IgD-negative memory B cell (primary cell): Measurements from ENCODE around the gene MRPL51. TPM values are rescaled to one million over a fixed set of nuclear protein-coding genes. Genes with fewer than 3 reads are reported as not detected.
A peak's percentile ranks its signal among the peaks of the same experiment; 100 is the strongest.

Experiments used
- H3K27ac Mint-ChIP-seq, 3 donors: one replicate each; pipeline ENCODE4 v1.8.0; 2020 to 2022; ENCODE audit warnings: mild to moderate bottlenecking in 3 of 3, mixed read lengths in 3 of 3, moderate library complexity in 1 of 3
- H3K27me3 Mint-ChIP-seq: one replicate; pipeline ENCODE4 v1.8.0; 2021; ENCODE audit warnings: mixed read lengths
- H3K36me3 Mint-ChIP-seq: one replicate; pipeline ENCODE4 v1.8.0; 2020; ENCODE audit warnings: mild to moderate bottlenecking, mixed read lengths
- H3K4me1 Mint-ChIP-seq, 3 donors: one replicate each; pipeline ENCODE4 v1.8.0; 2020 to 2022; ENCODE audit warnings: mixed read lengths in 3 of 3, mild to moderate bottlenecking in 1 of 3
- H3K4me3 Mint-ChIP-seq, 4 donors: one replicate each; pipeline ENCODE4 v1.8.0; 2020 to 2022; ENCODE audit warnings: mild to moderate bottlenecking in 4 of 4, mixed read lengths in 4 of 4, moderate library complexity in 3 of 4
- H3K9me3 Mint-ChIP-seq, 3 donors: one replicate each; pipeline ENCODE4 v1.8.0; 2020 to 2021; ENCODE audit warnings: mixed read lengths in 3 of 3, mild to moderate bottlenecking in 1 of 3
- polyA plus RNA-seq: library from polyadenylated mRNA; unstranded; fragments of 300-500 nt; fragmentation: Illumina TruSeq; gene quantifications from one replicate; pipeline ENCODE4 v1.2.3, GENCODE V29; 2021

Gene MRPL51
- polyA plus RNA-seq, 1 donor from 2014 or later, result 165 TPM

DNA sequence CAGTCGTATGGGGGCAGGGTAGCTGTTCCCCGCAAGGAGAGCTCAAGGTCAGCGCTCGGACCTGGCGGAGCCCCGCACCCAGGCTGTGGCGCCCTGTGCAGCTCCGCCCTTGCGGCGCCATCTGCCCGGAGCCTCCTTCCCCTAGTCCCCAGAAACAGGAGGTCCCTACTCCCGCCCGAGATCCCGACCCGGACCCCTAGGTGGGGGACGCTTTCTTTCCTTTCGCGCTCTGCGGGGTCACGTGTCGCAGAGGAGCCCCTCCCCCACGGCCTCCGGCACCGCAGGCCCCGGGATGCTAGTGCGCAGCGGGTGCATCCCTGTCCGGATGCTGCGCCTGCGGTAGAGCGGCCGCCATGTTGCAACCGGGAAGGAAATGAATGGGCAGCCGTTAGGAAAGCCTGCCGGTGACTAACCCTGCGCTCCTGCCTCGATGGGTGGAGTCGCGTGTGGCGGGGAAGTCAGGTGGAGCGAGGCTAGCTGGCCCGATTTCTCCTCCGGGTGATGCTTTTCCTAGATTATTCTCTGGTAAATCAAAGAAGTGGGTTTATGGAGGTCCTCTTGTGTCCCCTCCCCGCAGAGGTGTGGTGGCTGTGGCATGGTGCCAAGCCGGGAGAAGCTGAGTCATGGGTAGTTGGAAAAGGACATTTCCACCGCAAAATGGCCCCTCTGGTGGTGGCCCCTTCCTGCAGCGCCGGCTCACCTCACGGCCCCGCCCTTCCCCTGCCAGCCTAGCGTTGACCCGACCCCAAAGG lies 42.1 kb upstream of the MRPL51 start:
- Mint-ChIP-seq H3K4me1 (peaks cover 24 to 43% (median 38%) of the 10 kb centered on the region in 3 donors), H3K4me3 (peak overlapping the region; percentile 91 to 99 (median 96)), H3K27me3 (no peaks in the 10 kb centered on the region), H3K36me3 (no peaks in the 10 kb centered on the region), H3K27ac (peak overlapping the region; percentile 94 to 98 (median 97)), H3K9me3 (no peaks in the 10 kb centered on the region)

- peak overlapping the region; percentile 94 to 98 (median 97) for H3K27ac Mint-ChIP-seq
- no peaks in the 10 kb centered on the region for H3K27me3 Mint-ChIP-seq
- peak overlapping the region; percentile 91 to 99 (median 96) for H3K4me3 Mint-ChIP-seq
- H3K4me1 Mint-ChIP-seq, result peaks cover 19 to 38% (median 36%) of the 10 kb centered on the region in 3 donors
- no peaks in the 10 kb centered on the region for H3K9me3 Mint-ChIP-seq
- H3K36me3 Mint-ChIP-seq, result no peaks in the 10 kb centered on the region
Measured at GRCh38 chr12:6534695-6534944, 41.6 kb upstream of the MRPL51 start.

- Mint-ChIP-seq H3K4me1 (peaks cover 16 to 33% (median 32%) of the 10 kb centered on the region in 3 donors), H3K36me3 (no peaks in the 10 kb centered on the region), H3K27me3 (no peaks in the 10 kb centered on the region), H3K9me3 (no peaks in the 10 kb centered on the region), H3K27ac (peak within 1 kb of the TSS; percentile 94 to 98 (median 97)), H3K4me3 (peak within 1 kb of the TSS; percentile 91 to 99 (median 96))
Measured at GRCh38 chr12:6533923-6534694, 41.0 kb upstream of the MRPL51 start, which contains the start of gene GAPDH. Gene GAPDH, plus strand, starts transcription at chr12:6534517. Its CDS starts 316 bp downstream, at chr12:6534833.

GRCh38 chr12:6533653-6533922 lies 40.5 kb upstream of the MRPL51 start:
- Mint-ChIP-seq H3K27me3 (no peaks in the 10 kb centered on the region), H3K9me3 (no peaks in the 10 kb centered on the region), H3K4me3 (peak overlapping the region; percentile 83 to 94 (median 90)), H3K27ac (peak overlapping the region; percentile 84 to 98 (median 97)), H3K4me1 (peaks cover 15 to 31% (median 30%) of the 10 kb centered on the region in 3 donors), H3K36me3 (no peaks in the 10 kb centered on the region)

GRCh38 chr12:6532927-6533652 lies 40.0 kb upstream of the MRPL51 start:
- peak overlapping the region; percentile 83 to 94 (median 90) for H3K4me3 Mint-ChIP-seq
- H3K27me3 Mint-ChIP-seq, result no peaks in the 10 kb centered on the region
- peak overlapping the region; percentile 93 to 98 (median 97) for H3K27ac Mint-ChIP-seq
- H3K36me3 Mint-ChIP-seq, result no peaks in the 10 kb centered on the region
- H3K4me1 Mint-ChIP-seq, result peaks cover 15 to 29% (median 27%) of the 10 kb centered on the region in 3 donors
- no peaks in the 10 kb centered on the region for H3K9me3 Mint-ChIP-seq

GRCh38 chr12:6532051-6532926 lies 39.2 kb upstream of the MRPL51 start:
- no peaks in the 10 kb centered on the region for H3K36me3 Mint-ChIP-seq
- peak overlapping the region; percentile 83 to 94 (median 90) for H3K4me3 Mint-ChIP-seq
- peaks cover 10 to 24% (median 21%) of the 10 kb centered on the region in 3 donors for H3K4me1 Mint-ChIP-seq
- H3K27ac Mint-ChIP-seq, result peak overlapping the region; percentile 93 to 98 (median 97)
- no peaks in the 10 kb centered on the region for H3K9me3 Mint-ChIP-seq
- no peaks in the 10 kb centered on the region for H3K27me3 Mint-ChIP-seq

- Mint-ChIP-seq H3K4me3 (no peak overlapping the region), H3K27ac (peak overlapping the region in 1 of 3 donors; percentile 3), H3K27me3 (no peaks in the 10 kb centered on the region), H3K9me3 (no peaks in the 10 kb centered on the region), H3K4me1 (peaks cover 7 to 13% (median 12%) of the 10 kb centered on the region in 3 donors), H3K36me3 (no peaks in the 10 kb centered on the region)
Measured at GRCh38 chr12:6530576-6531260, 37.7 kb upstream of the MRPL51 start.

DNA sequence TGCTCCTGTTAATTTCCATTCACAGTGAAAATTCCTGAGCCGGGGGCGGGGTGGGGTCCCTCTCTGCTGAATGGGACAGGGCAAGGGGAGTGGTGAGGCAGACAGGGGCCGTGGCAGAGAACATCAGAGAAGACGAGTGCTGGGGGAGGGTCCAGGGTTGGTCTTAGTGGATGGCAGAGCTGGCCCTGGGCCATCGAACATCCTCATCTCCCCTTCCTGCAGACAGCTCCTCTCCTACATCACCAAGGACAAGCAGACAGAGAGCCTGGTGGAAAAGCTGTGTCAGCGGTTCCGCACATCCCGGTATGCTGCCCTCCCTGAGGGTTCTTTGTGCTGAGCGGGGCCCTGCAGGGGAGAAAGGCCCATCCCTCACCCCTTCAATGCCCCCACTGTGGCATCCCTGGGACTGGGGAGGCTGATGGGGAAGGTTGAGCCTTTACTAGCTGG lies 36.3 kb upstream of the MRPL51 start:
- H3K4me3 Mint-ChIP-seq, result no peak overlapping the region
- no peaks in the 10 kb centered on the region for H3K36me3 Mint-ChIP-seq
- peak overlapping the region in 2 of 3 donors; percentile 1 to 58 for H3K27ac Mint-ChIP-seq
- H3K4me1 Mint-ChIP-seq, result peaks cover 4 to 11% (median 9%) of the 10 kb centered on the region in 3 donors
- H3K27me3 Mint-ChIP-seq, result no peaks in the 10 kb centered on the region
- no peaks in the 10 kb centered on the region for H3K9me3 Mint-ChIP-seq

DNA sequence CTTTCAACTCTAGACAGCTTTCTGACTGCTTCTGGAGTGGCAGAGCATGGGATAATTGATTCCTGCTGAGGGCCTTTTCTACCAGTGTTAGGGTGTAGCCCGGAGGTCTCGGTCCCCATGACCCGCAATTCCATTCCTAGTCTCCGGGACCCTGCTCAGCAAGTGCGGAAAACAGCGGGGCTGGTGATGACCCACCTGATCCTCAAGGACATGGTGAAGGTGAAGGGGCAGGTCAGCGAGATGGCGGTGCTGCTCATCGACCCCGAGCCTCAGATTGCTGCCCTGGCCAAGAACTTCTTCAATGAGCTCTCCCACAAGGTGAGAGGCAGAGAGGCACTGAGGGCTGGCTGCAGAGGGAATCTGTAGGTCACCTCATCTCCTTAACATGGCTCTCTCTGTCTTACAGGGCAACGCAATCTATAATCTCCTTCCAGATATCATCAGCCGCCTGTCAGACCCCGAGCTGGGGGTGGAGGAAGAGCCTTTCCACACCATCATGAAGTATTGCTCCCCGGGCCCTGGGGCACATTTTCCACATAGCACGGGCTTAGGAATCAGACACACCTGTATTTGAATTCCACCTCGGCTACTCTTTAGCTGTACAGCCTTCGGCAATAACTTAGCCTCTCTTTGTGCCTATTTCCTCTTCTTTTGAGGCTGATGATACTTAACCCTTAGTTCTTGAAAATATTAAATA lies 35.6 kb upstream of the MRPL51 start:
- H3K9me3 Mint-ChIP-seq, result no peaks in the 10 kb centered on the region
- peaks cover 2 to 9% (median 6%) of the 10 kb centered on the region in 3 donors for H3K4me1 Mint-ChIP-seq
- H3K27me3 Mint-ChIP-seq, result no peaks in the 10 kb centered on the region
- H3K36me3 Mint-ChIP-seq, result peaks cover 2% of the 10 kb centered on the region
- peak overlapping the region in 2 of 3 donors; percentile 9 to 58 for H3K27ac Mint-ChIP-seq
- no peak overlapping the region for H3K4me3 Mint-ChIP-seq

- Mint-ChIP-seq H3K27me3 (no peaks in the 10 kb centered on the region), H3K4me1 (peaks cover 2 to 6% (median 4%) of the 10 kb centered on the region in 3 donors), H3K36me3 (peaks cover 2% of the 10 kb centered on the region), H3K27ac (no peak overlapping the region), H3K4me3 (no peak overlapping the region), H3K9me3 (no peaks in the 10 kb centered on the region)
Measured at GRCh38 chr12:6527711-6528110, 34.6 kb upstream of the MRPL51 start.

DNA sequence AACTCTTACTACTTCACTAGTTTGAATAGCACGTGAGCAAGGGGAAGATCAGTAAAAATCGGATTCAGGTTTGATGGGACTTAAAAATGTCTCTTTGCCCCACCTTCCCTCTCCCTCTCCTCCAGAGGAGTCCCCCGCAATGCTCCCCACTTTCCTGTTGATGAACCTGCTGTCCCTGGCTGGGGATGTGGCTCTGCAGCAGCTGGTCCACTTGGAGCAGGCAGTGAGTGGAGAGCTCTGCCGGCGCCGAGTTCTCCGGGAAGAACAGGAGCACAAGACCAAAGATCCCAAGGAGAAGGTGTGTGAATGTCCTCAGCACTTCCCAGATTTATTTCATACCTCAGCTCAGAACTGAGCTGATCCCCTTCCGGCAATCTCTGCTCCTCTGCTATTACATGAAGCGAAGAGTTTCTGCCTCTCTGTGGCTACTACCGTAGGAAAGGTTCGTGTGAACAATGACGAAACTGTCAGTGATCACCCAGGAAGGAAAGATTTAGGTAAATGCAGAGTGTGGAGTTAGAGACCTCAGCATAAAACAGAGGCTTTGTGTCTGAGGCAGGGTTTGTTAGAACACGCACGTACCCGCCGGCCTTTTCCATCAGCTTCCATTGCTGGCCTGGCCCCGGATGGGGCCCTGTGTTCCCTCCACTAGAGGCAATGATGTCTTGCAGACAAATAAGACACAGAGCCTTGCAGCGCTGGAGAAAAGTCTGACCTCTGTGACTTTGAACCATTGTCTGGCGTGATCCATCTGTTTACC lies 33.9 kb upstream of the MRPL51 start:
- Mint-ChIP-seq H3K27ac (peak overlapping the region in 1 of 3 donors; percentile 53), H3K27me3 (no peaks in the 10 kb centered on the region), H3K4me1 (peaks cover 0 to under 1% (median 0%) of the 10 kb centered on the region in 3 donors), H3K9me3 (no peaks in the 10 kb centered on the region), H3K36me3 (peaks cover 2% of the 10 kb centered on the region), H3K4me3 (no peak overlapping the region)

DNA sequence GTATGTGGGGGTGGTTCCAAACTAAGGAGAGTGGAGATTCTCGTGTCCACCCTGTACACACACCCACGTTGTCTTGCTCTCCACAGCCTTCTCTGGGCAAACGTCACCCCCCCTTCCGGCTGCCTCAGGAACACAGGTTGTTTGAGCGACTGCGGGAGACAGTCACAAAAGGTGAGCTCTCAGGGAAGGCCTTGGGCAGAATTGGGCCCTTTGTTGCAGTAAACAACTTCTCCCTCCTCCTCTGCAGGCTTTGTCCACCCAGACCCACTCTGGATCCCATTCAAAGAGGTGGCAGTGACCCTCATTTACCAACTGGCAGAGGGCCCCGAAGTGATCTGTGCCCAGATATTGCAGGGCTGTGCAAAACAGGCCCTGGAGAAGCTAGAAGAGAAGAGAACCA lies 33.1 kb upstream of the MRPL51 start:
- Mint-ChIP-seq H3K27ac (no peak overlapping the region), H3K36me3 (peaks cover 2% of the 10 kb centered on the region), H3K4me3 (no peak overlapping the region), H3K9me3 (no peaks in the 10 kb centered on the region), H3K27me3 (no peaks in the 10 kb centered on the region), H3K4me1 (no peaks in the 10 kb centered on the region)

DNA sequence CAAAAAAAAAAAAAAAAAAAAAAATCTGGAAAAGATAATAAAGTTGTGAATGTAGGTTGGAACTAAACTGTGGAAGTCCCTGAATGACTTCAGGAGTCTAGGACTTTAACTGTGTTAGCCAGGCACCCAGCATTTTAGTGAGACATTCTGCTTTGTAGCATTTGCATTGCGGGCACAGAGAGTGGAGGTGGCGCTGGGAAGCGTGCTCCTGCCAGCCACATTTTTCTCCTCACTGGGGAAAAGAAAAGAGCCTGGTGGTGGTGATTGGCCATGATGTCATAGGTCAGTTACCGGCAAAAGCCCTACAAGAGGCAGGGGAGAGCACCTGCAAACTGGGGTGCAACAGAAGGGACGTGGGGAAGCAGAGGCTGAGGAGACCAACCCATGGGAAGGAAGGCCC lies 31.6 kb upstream of the MRPL51 start:
- H3K27ac Mint-ChIP-seq, result peak overlapping the region in 1 of 3 donors; percentile 25
- no peaks in the 10 kb centered on the region for H3K4me1 Mint-ChIP-seq
- no peak overlapping the region for H3K4me3 Mint-ChIP-seq
- H3K27me3 Mint-ChIP-seq, result no peaks in the 10 kb centered on the region
- H3K9me3 Mint-ChIP-seq, result no peaks in the 10 kb centered on the region
- peaks cover 4% of the 10 kb centered on the region for H3K36me3 Mint-ChIP-seq
